GM23248 (cell line): ENCODE data around the gene SRSF12.

ENCODE experiments used
- EZH2 ChIP-seq: fragments of 200-600 bp; sonication (generic); IDR thresholded peaks from 2 replicates; pipeline ENCODE4 v1.6.1; 2018; ENCODE audit warnings: antibody characterized with exemption, mild to moderate bottlenecking; ENCODE audit not compliant: insufficient read depth, poor library complexity, severe bottlenecking
- EZH2phosphoT487 ChIP-seq: fragments of 200-600 bp; sonication (generic); IDR thresholded peaks from 2 replicates; pipeline ENCODE4 v1.6.1; 2018; ENCODE audit warnings: antibody characterized with exemption, moderate library complexity, mild to moderate bottlenecking, low read depth; ENCODE audit not compliant: insufficient read depth

GRCh38 chr6:89079511-89080234 lies 38.2 kb downstream of the SRSF12 start:
- no peak for TF ChIP-seq EZH2phosphoT487
- no peak for TF ChIP-seq EZH2
